IMR-90 (cell line): ENCODE results near the gene STRN.

Source experiments
- MAFK ChIP-seq: IDR thresholded peaks from 2 replicates; pipeline ENCODE4 v1.6.1; 2012; ENCODE audit warnings: low read depth, low read length, improper control_type of control experiment
- POLR2A ChIP-seq: IDR thresholded peaks from 2 replicates; pipeline ENCODE4 v1.6.1; 2012; ENCODE audit warnings: mild to moderate bottlenecking, low read depth, low read length

DNA sequence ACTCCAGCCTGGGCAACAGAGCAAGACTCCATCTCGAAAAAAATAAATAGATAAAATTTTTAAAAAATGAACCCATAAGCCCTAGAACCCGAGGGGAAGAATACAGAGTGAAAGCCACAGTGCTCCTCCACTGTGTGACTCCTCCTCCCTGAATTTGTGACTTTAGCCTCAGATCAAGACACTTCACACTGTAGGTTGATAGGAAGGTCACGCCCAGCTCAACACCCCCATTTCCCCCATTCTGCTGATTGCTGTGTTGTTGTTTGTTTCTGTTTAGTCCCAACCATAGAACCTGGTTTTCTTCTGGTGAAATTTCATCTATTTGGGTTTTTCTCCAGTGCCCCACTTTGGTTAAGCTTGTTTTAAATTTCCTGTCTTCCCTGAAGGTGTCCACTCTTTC is 167.6 kb downstream of the STRN start:
- TF ChIP-seq POLR2A = no peak
- TF ChIP-seq MAFK = no peak
